ENCODE measurements around the gene CASP2. TPM values are rescaled to one million over a fixed set of nuclear protein-coding genes. Genes with fewer than 3 reads are reported as not detected.

Gene CASP2
- total RNA-seq, 4 donors from 2014 or later: 8.8 to 24.6 (median 12.2) TPM

DNA sequence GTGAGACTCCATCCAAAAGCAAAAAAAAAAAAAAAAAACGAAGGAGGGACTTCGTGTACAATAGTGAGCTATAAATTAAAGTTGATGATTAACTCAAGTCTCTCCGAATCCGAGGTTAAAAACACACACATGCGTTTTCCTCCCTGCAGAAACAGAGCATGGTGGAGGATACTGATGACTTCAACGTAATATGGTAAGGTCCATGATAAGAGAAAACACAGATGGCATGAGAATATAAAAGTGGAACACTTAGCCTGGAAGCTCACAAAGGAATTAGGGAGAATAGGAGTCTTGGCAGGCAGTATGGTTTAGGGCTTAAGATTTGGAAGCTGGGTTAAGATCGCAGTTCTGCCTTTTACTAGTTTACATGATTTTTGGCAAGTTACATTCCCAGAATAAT is 45.0 kb upstream of the CASP2 start:
- WGBS, 2 donors: 31 to 55% methylated on average over 7 of the region's 7 CpGs
- Histone ChIP-seq H3K9me3 (no peaks in the 10 kb centered on the region), H3K27ac (no peak overlapping the region), H3K4me1 (peaks cover 0 to 11% (median 2%) of the 10 kb centered on the region in 3 donors), H3K36me3 (no peaks in the 10 kb centered on the region), H3K4me3 (no peak overlapping the region), H3K27me3 (peaks cover 0 to 4% (median 0%) of the 10 kb centered on the region in 4 donors)
- no peak for TF ChIP-seq POLR2A (IDR thresholded peaks at IDR 0.05)
- TF ChIP-seq, protein P1, sequence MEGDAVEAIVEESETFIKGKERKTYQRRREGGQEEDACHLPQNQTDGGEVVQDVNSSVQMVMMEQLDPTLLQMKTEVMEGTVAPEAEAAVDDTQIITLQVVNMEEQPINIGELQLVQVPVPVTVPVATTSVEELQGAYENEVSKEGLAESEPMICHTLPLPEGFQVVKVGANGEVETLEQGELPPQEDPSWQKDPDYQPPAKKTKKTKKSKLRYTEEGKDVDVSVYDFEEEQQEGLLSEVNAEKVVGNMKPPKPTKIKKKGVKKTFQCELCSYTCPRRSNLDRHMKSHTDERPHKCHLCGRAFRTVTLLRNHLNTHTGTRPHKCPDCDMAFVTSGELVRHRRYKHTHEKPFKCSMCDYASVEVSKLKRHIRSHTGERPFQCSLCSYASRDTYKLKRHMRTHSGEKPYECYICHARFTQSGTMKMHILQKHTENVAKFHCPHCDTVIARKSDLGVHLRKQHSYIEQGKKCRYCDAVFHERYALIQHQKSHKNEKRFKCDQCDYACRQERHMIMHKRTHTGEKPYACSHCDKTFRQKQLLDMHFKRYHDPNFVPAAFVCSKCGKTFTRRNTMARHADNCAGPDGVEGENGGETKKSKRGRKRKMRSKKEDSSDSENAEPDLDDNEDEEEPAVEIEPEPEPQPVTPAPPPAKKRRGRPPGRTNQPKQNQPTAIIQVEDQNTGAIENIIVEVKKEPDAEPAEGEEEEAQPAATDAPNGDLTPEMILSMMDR (IDR thresholded peaks at IDR 0.05): no peak
- no peak for DNase-seq
- intact Hi-C loops (cut with DNase I): loop anchor here (5.0 kb wide), 2 partner anchors 59 to 174 kb away; no protein-coding TSS in a partner anchor

- 69 to 71% methylated on average over 2 to 3 of the region's 3 CpGs for WGBS, 2 donors
- Histone ChIP-seq H3K4me1 (peaks cover 0 to 11% (median 2%) of the 10 kb centered on the region in 3 donors), H3K27me3 (peaks cover 0 to 4% (median 0%) of the 10 kb centered on the region in 4 donors), H3K27ac (no peak overlapping the region), H3K4me3 (no peak overlapping the region), H3K9me3 (no peaks in the 10 kb centered on the region), H3K36me3 (no peaks in the 10 kb centered on the region)
- TF ChIP-seq POLR2A (IDR thresholded peaks at IDR 0.05): no peak
- TF ChIP-seq, protein P1 (IDR thresholded peaks at IDR 0.05): no peak
- no peak for DNase-seq
- intact Hi-C loops (cut with DNase I): loop anchor here (5.0 kb wide), 2 partner anchors 59 to 174 kb away; no protein-coding TSS in a partner anchor
These were observed 44.5 kb upstream of the CASP2 start for GRCh38 chr7:143243614-143244013.

- TF ChIP-seq, protein P1 (IDR thresholded peaks at IDR 0.05): no peak
- TF ChIP-seq POLR2A (IDR thresholded peaks at IDR 0.05): no peak
- Histone ChIP-seq H3K27me3 (peaks cover 0 to 4% (median 0%) of the 10 kb centered on the region in 4 donors), H3K36me3 (no peaks in the 10 kb centered on the region), H3K4me1 (peaks cover 0 to 11% (median 2%) of the 10 kb centered on the region in 3 donors), H3K27ac (no peak overlapping the region), H3K4me3 (no peak overlapping the region), H3K9me3 (no peaks in the 10 kb centered on the region)
- intact Hi-C loops (cut with DNase I): loop anchor here (5.0 kb wide), 2 partner anchors 58 to 173 kb away; no protein-coding TSS in a partner anchor
- 35 to 36% methylated on average over 1 of the region's 1 CpG for WGBS, 2 donors
- no peak for DNase-seq
These were observed 43.8 kb upstream of the CASP2 start for GRCh38 chr7:143244321-143244720.

DNA sequence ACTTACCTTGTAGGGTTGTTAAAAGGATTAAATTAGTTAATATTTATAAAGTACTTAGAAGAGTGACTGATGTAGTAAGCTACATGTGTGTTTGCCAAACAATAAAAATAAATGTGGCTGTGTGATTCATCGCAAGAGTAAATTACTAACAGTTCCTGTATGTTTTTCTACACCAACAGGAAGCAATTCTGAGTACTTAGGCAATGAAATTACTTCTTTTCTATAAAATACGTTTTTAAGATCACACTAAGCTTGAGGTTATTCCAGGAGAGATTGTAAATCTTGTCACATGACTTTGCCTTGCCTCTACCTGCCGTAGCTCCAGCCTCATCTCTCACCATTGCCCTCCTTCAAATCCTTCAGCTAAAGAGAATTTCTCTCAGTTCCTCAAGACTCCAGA is 43.0 kb upstream of the CASP2 start:
- no peak for TF ChIP-seq POLR2A (IDR thresholded peaks at IDR 0.05)
- TF ChIP-seq, protein P1 (IDR thresholded peaks at IDR 0.05): no peak
- intact Hi-C loops (cut with DNase I): no loop called here
- Histone ChIP-seq H3K4me3 (no peak overlapping the region), H3K36me3 (no peaks in the 10 kb centered on the region), H3K27ac (no peak overlapping the region), H3K27me3 (peaks cover 0 to 4% (median 0%) of the 10 kb centered on the region in 4 donors), H3K4me1 (peaks cover 0 to 11% (median 2%) of the 10 kb centered on the region in 3 donors), H3K9me3 (no peaks in the 10 kb centered on the region)
- no peak for DNase-seq
- 22 to 48% methylated on average over 3 of the region's 3 CpGs for WGBS, 2 donors

DNA sequence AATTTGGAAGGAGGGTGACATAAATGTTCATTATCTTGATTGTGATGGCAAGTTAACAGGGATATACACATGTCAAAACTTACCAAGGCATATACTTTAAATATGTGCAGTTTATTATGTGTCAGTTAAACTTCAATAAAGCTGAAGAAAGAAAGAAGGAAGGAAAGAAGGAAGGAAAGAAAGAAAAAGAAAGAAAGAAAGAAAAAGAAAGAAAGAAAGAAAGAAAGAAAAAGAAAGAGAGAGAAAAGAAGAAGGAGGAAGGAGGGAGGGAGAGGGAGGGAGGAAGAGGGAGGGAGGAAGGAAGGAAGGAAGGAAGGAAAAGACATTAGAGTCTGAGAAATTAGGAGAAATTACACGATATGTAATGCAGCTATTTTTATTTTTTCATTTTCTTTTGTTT is 40.8 kb upstream of the CASP2 start:
- Histone ChIP-seq H3K27ac (no peak overlapping the region), H3K4me1 (peaks cover 0 to 5% (median 0%) of the 10 kb centered on the region in 3 donors), H3K36me3 (no peaks in the 10 kb centered on the region), H3K27me3 (peaks cover 0 to 4% (median 0%) of the 10 kb centered on the region in 4 donors), H3K9me3 (no peaks in the 10 kb centered on the region), H3K4me3 (no peak overlapping the region)
- 54% methylated on average over 1 of the region's 1 CpG for WGBS, 2 donors
- TF ChIP-seq, protein P1 (IDR thresholded peaks at IDR 0.05): no peak
- no peak for TF ChIP-seq POLR2A (IDR thresholded peaks at IDR 0.05)
- intact Hi-C loops (cut with DNase I): no loop called here
- DNase-seq: no peak

Measured in esophagus squamous epithelium (tissue), 5 donors.